GM23248 (cell line): ENCODE measurements around the gene IQCK. TPM values are rescaled to one million over a fixed set of nuclear protein-coding genes. Genes with fewer than 3 reads are reported as not detected.

Source experiments
- DNase-seq: peaks from one replicate; pipeline ENCODE4 v3.0.0-alpha.2; 2015
- H2AFZ ChIP-seq: fragments of 200-600 bp; sonication (generic); 2 replicates; pipeline ENCODE4 v1.6.1; 2016; ENCODE audit warnings: antibody characterized with exemption
- H3F3A ChIP-seq: fragments of 200-600 bp; sonication (generic); 2 replicates; pipeline ENCODE4 v1.6.1; 2016; ENCODE audit warnings: mild to moderate bottlenecking, antibody characterized with exemption, mixed run types; ENCODE audit not compliant: insufficient read depth
- H3K27ac ChIP-seq: fragments of 200-600 bp; sonication (generic); 2 replicates; pipeline ENCODE4 v1.5.1; 2016; ENCODE audit warnings: mild to moderate bottlenecking
- H3K27me3 ChIP-seq: fragments of 200-600 bp; sonication (generic); replicated peaks from 2 replicates; pipeline ENCODE4 v1.6.1; 2016; ENCODE audit warnings: mild to moderate bottlenecking; ENCODE audit not compliant: insufficient read depth
- H3K36me3 ChIP-seq: fragments of 200-600 bp; sonication (generic); 2 replicates; pipeline ENCODE4 v1.6.1; 2016; ENCODE audit warnings: low read depth, mild to moderate bottlenecking
- H3K4me1 ChIP-seq: fragments of 200-600 bp; sonication (generic); 2 replicates; pipeline ENCODE4 v1.6.1; 2016; ENCODE audit warnings: mild to moderate bottlenecking; ENCODE audit not compliant: insufficient read depth
- H3K4me2 ChIP-seq: fragments of 200-600 bp; sonication (generic); one replicate; pipeline ENCODE4 v1.6.1; 2016; ENCODE audit warnings: mild to moderate bottlenecking; ENCODE audit not compliant: unreplicated experiment
- H3K4me3 ChIP-seq: fragments of 200-600 bp; sonication (generic); 2 replicates; pipeline ENCODE4 v1.5.1; 2016; ENCODE audit warnings: mild to moderate bottlenecking
- H3K79me2 ChIP-seq: fragments of 200-600 bp; sonication (generic); 2 replicates; pipeline ENCODE4 v1.6.1; 2016; ENCODE audit warnings: mild to moderate bottlenecking; ENCODE audit not compliant: insufficient read depth
- H3K9ac ChIP-seq: fragments of 200-600 bp; sonication (generic); 2 replicates; pipeline ENCODE4 v1.6.1; 2016; ENCODE audit warnings: mild to moderate bottlenecking
- H3K9me2 ChIP-seq: fragments of 200-600 bp; sonication (generic); 2 replicates; pipeline ENCODE4 v1.6.1; 2016; ENCODE audit warnings: mixed run types, mild to moderate bottlenecking, moderate library complexity; ENCODE audit not compliant: insufficient read depth
- H3K9me3 ChIP-seq: fragments of 200-600 bp; sonication (generic); one replicate; pipeline ENCODE4 v1.6.1; 2017; ENCODE audit warnings: low read depth
- H4K20me1 ChIP-seq: fragments of 200-600 bp; sonication (generic); 2 replicates; pipeline ENCODE4 v1.6.0; 2016; ENCODE audit not compliant: insufficient read depth
- EZH2 ChIP-seq: fragments of 200-600 bp; sonication (generic); IDR thresholded peaks from 2 replicates; pipeline ENCODE4 v1.6.1; 2018; ENCODE audit warnings: antibody characterized with exemption, mild to moderate bottlenecking; ENCODE audit not compliant: insufficient read depth, poor library complexity, severe bottlenecking
- EZH2phosphoT487 ChIP-seq: fragments of 200-600 bp; sonication (generic); IDR thresholded peaks from 2 replicates; pipeline ENCODE4 v1.6.1; 2018; ENCODE audit warnings: antibody characterized with exemption, moderate library complexity, mild to moderate bottlenecking, low read depth; ENCODE audit not compliant: insufficient read depth
- WGBS, 2 experiments: methylation state at CpG; one replicate each; pipeline ENCODE4 v1.1.6; 2015 to 2017; ENCODE audit warnings: low lambda C conversion rate in 2 of 2, low coverage in 1 of 2; ENCODE audit errors: missing lambda C conversion rate in 2 of 2; 5-methylcytosine and 5-hydroxymethylcytosine counted together
- in situ Hi-C: fragments of 300-500 bp; cut with MboI; formaldehyde crosslinking; loops from 2 replicates; pipeline ENCODE4 v1.15.0; 2020
- polyA plus RNA-seq: library from polyadenylated mRNA; unstranded; fragments of >200 nt; fragmentation: Nextera tagmentation; extraction: Ambion mirVana; gene quantifications from 2 replicates; pipeline ENCODE4 v1.2.1, GENCODE V29; 2016
- total RNA-seq: library from RNA; depleted of rRNA; stranded (reverse); fragments of >200 nt; shearing (Covaris generic); gene quantifications from 2 replicates; pipeline ENCODE4 v1.2.3, GENCODE V29; 2014

IQCK gene
- total and polyA plus RNA-seq, 2 experiments from 2014 or later, result 9.7 to 9.8 TPM

- Histone ChIP-seq H3K4me1 (no peaks in the 10 kb centered on the region), H3K4me2 (no peak overlapping the region), H3K4me3 (no peak overlapping the region), H3F3A (peaks cover 18% of the 10 kb centered on the region), H3K9me3 (no peaks in the 10 kb centered on the region), H3K27ac (no peak overlapping the region), H3K27me3 (no peaks in the 10 kb centered on the region), H3K9ac (no peak overlapping the region), H3K9me2 (no peaks in the 10 kb centered on the region), H3K36me3 (no peaks in the 10 kb centered on the region), H2AFZ (no peak overlapping the region), H3K79me2 (no peaks in the 10 kb centered on the region), H4K20me1 (no peaks in the 10 kb centered on the region)
- 93 to 98% methylated on average over 3 of the region's 3 CpGs for WGBS, 2 experiments
- in situ Hi-C loops, result loop anchor here (25.0 kb wide), 1 partner anchor 111 kb away; no protein-coding TSS in a partner anchor
- DNase-seq, result no peak
- TF ChIP-seq EZH2, result no peak
- TF ChIP-seq EZH2phosphoT487, result no peak
Observed at GRCh38 chr16:19848756-19849155, 130.7 kb downstream of the IQCK start.

- Histone ChIP-seq H3K79me2 (no peaks in the 10 kb centered on the region), H3K9me3 (no peaks in the 10 kb centered on the region), H4K20me1 (no peaks in the 10 kb centered on the region), H3K4me2 (no peak overlapping the region), H3K4me3 (no peak overlapping the region), H3K4me1 (no peaks in the 10 kb centered on the region), H3K27me3 (no peaks in the 10 kb centered on the region), H2AFZ (no peak overlapping the region), H3K36me3 (no peaks in the 10 kb centered on the region), H3K9ac (no peak overlapping the region), H3K9me2 (no peaks in the 10 kb centered on the region), H3K27ac (no peak overlapping the region), H3F3A (peaks cover 3% of the 10 kb centered on the region)
- WGBS, 2 experiments, result 93 to 94% methylated on average over 11 of the region's 11 CpGs
- in situ Hi-C loops, result no loop called here
- no peak for DNase-seq
- TF ChIP-seq EZH2 (no peak), EZH2phosphoT487 (no peak)
Observed at GRCh38 chr16:19850131-19850817, 132.2 kb downstream of the IQCK start.

GRCh38 chr16:19851476-19851875 is 133.4 kb downstream of the IQCK start:
- no peaks in the 10 kb centered on the region for H3K4me1 ChIP-seq
- WGBS, 2 experiments, result 83 to 84% methylated on average over 7 of the region's 7 CpGs
- no peaks in the 10 kb centered on the region for H3K79me2 ChIP-seq
- TF ChIP-seq EZH2, result no peak
- no peak for TF ChIP-seq EZH2phosphoT487
- in situ Hi-C loops, result no loop called here
- H3K4me2 ChIP-seq, result no peak overlapping the region
- H3K9me2 ChIP-seq, result no peaks in the 10 kb centered on the region
- H3F3A ChIP-seq, result no peaks in the 10 kb centered on the region
- no peak overlapping the region for H2AFZ ChIP-seq
- H4K20me1 ChIP-seq, result no peaks in the 10 kb centered on the region
- H3K27me3 ChIP-seq, result no peaks in the 10 kb centered on the region
- no peak overlapping the region for H3K4me3 ChIP-seq
- H3K27ac ChIP-seq, result no peak overlapping the region
- H3K36me3 ChIP-seq, result no peaks in the 10 kb centered on the region
- H3K9me3 ChIP-seq, result no peaks in the 10 kb centered on the region
- DNase-seq, result no peak
- no peak overlapping the region for H3K9ac ChIP-seq

GRCh38 chr16:19853132-19853741 is 135.2 kb downstream of the IQCK start:
- Histone ChIP-seq H2AFZ (no peak overlapping the region), H3K36me3 (no peaks in the 10 kb centered on the region), H3K9ac (no peak overlapping the region), H3K4me1 (no peaks in the 10 kb centered on the region), H4K20me1 (no peaks in the 10 kb centered on the region), H3K79me2 (no peaks in the 10 kb centered on the region), H3K27me3 (no peaks in the 10 kb centered on the region), H3K27ac (no peak overlapping the region), H3K4me2 (no peak overlapping the region), H3K9me2 (no peaks in the 10 kb centered on the region), H3K4me3 (no peak overlapping the region), H3K9me3 (no peaks in the 10 kb centered on the region), H3F3A (no peaks in the 10 kb centered on the region)
- DNase-seq, result no peak
- in situ Hi-C loops, result no loop called here
- WGBS, 2 experiments, result 61% methylated on average over 8 of the region's 8 CpGs
- TF ChIP-seq EZH2phosphoT487, result no peak
- TF ChIP-seq EZH2, result no peak
